GM21367 (cell line): ENCODE measurements around the gene SCGN.

ENCODE experiments used
- ATAC-seq: cut with Tn5 transposase; IDR thresholded peaks from one replicate; pipeline ENCODE4 v1.9.1; 2021; ENCODE audit not compliant: unreplicated experiment

SCGN gene

DNA sequence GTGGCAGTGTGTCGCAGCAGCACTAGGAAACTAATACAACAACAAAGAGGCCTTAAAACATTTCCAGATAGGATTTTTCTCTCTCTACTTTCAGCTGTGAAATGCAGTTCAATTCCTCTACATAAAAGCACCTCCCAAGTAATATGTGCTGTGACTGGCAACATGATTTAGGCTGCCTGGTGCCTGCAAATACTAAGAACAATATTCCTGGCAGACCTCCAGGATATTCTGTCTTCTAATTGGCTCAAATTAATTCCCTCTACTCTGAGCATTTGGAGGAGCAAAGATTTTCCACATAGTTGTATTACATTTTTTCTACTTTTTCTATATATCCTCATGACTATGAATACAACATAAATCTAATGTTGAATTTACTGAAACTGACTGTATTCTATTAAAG, 33.2 kb downstream of the SCGN start:
- no peak for ATAC-seq

DNA sequence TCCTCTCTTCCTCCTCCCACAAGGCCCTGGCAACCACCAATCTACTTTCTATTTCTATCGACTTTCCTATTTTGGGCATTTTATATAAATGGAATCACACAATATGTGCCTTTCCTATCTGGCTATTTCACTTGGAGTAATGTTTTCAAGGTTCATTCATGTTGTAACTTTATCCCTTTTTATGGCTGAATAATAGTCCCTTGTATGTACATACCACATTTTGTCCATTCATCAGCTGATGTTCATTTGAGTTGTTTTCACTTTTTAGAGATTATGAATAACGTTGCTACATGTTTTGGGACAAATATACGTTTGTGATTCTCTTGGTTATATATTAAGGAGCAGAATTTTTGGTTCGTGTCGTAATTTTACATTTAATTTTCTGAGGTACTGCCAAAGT, 33.9 kb downstream of the SCGN start:
- ATAC-seq, result no peak

DNA sequence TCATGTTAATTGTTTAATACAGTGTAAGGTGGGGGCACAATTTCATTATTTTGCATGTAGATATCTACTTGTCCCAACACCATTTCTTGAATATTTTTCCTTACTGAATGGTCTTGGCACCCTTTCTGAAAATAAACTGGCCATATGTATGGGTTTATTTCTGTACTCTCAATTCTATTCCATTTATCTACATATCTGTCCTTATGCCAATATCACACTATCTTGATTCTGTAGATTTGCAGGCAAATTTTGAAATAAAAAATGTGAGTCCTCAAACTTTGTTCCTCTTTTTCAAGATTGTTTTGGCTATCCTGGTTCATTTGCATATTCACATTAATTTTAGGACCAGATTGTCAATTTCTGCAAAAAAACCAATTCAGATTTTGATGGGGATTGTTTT, 34.8 kb downstream of the SCGN start:
- ATAC-seq, result no peak

DNA sequence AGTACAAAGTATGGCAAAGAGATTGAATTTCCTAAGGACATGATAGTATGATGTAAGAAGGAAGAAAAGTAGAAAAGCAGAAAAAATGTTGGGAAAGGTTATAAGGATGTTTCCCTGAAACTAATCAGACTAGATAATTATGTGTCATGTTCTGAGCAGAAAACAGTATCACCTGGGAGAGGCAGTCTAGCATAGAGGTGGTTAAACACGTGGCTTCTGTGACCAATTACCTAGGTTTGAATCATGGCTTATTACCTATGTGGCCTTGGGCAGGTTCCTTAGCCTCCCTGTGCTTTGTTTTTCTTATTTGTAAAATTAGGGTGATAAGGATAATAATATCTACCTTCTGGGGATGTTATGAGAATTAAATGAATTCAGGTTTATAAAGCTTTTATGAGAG, 38.0 kb downstream of the SCGN start:
- no peak for ATAC-seq

DNA sequence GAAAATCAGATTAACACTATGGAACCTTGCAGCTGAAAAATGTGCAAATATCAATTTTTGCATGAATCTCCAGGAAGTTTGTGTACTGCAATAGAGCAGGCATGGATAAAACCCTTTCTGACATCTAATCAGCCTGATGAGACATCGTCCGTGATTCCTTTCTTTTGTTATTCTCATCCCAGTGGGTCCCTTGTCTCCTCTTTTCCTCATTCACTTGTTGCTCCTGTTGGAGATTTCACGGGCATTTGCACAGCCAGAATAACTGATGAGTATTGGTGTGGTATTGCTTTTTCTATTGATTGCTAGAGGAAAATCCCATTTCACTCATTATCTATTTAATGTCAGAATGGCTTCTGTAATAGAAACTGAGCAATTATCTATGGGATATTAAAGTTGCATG, 39.9 kb downstream of the SCGN start:
- no peak for ATAC-seq

DNA sequence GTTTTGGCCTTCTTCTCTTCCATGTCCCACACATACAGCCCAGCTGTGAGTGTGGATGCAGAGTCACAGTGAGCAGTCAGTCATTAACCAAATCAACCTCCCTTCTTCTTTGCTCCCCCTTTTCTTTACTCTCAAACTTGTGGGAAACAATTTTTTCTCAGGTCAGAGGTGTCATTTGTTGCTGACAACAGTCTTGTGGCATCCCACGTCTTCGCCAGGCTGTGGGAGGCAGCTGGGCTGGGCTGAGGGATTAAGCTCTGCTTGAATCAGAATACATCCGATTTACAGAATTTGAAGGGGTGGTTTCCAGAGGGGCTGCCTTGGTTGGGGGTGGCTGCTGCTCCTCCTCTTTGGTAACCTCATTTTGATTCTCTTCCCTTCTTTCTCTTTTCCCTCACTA, 40.5 kb downstream of the SCGN start:
- no peak for ATAC-seq

DNA sequence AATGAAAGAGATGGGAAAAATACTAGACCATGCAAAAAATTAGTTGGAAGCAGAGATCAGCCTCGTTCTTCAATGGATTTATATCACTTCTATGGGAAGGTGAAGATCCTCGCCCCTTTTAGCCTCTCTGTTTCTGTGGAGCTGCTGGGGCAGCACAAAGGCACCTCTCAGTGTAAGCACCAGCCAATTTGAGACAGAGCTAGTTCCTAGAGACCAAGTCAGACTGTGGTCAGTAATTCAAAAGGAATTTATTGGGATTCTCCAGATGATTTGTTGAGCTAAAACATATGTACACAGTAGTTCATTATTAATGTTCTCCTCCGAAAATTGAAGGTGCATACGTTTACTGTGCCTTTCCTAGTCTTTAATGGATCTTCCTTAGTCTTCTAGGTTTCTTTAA, 42.4 kb downstream of the SCGN start:
- no peak for ATAC-seq

DNA sequence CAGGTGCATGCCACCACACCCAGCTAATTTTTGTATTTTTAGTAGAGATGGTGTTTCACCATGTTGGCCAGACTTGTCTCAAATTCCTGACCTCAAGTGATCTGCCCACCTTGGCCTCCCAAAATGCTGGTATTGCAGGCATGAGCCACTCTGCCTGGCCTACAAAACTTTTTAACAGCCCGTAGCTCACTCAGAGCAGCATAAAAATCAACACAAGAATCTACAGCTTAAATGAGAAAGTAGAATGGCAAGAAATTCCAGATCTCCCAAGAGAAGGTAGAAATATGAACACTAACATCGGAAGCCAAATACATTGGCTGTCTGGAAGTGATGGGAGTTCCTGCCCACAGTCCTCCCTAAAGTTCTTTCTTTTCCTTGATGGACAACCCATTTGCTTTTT, 43.7 kb downstream of the SCGN start:
- ATAC-seq, result no peak

DNA sequence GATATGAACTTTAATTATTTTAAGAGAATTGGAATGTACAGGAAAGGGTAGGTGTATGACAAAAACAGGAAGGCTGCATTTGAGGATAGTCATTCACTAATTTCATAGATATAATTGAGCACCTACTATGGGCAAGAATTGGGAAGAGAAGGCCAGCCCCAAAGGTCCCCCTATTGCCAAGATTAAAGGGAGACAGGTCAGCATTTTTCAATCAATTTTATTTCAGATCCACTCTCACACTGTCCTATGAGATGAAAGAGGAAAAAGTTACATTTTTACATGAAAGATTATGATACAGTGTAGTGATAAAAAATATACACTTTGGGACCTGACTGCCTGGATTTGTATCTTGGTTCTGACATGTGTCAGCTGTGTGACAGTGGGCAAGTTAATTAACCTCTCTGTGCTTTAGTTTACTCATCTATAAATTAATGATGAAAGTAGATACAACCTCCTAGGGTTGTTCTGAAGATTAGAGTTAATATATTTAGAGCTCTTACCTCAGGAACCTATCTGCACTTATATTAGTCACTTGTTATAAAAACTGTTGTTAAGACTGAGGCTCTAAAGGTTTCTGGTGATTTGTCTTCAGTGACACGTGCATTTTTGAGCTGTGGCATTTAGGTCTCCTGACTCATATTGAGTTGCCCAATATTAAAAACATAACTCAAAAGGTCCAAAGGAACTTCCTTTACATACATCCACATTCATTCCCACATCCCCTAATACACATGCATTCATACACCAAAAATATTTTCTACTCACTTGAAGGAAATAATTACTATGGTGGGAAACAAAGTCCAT, 45.7 kb downstream of the SCGN start:
- no peak for ATAC-seq

DNA sequence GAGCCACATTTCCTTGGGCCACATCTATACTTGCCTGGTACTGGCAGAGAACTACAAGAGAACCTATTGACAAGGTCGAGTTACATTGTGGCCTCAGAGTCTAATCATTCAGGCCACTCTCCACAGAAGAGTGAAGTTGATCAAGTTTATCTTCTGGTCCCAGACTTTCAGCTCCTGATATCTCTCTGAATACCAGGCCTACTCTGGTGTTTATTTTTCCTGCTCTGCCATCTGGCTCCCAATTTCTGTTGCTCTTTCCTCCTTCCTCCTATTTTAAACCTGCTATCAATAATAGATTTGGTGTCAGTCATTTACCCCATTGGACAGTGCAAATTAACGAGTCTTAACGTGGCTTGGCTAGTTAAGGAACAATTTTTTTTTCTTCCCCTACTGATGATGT, 46.6 kb downstream of the SCGN start:
- no peak for ATAC-seq

DNA sequence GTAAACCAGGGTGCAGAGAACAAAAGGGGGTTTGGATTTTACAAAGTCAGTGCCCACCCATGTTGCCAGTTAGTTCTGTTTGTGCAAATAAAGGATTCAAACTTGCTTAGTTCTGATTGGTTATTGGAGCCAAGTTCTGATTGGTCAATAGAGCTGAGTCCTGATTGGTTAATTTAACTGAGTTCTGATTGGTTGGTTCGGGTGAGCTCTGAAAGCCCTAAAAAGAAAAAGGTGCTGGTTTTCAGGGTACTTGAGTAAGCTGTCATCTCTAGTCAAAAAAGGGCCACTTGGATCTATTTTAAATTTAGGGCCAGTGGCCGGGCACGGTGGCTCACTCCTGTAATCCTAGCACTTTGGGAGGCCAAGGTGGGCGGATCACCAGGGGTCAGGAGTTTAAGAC, 47.6 kb downstream of the SCGN start:
- no peak for ATAC-seq

DNA sequence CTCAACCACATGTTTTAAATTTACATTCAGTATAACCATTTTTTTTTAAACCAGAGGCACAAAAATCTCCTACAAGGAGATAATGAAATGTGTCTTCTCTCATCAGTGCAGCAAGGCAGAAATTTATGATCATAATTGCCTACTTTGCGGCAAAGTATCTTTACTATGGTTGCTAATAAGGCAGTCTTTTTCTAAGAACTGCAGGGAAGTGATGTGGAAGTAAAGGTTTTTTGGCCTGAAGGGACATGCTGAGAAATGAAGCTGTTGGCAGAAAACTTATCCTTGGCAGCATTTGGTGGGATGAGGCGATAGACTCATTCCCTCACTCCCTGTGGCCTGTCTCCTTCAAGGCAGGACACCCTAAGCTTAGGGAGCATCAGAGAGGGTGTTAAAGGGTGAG, 48.7 kb downstream of the SCGN start:
- no peak for ATAC-seq

DNA sequence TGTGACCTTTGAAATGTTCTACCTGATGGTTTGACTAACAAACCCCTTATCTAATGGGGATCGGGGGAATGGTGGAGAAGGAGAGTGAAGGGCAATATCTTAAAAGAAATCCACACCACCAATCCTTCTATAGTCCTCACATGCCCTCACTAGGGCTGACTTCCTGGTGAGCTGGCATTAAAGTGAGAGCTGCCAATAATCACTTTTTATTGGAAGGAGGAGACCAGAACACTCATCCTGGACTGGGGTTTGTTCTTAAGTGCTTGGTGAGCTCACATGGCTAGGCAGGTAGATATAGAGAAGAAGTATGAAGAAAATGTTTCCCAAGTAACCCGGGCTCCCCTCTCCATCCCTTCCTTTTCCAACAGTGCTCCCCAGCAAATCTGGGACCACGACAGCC, 49.8 kb downstream of the SCGN start:
- no peak for ATAC-seq

DNA sequence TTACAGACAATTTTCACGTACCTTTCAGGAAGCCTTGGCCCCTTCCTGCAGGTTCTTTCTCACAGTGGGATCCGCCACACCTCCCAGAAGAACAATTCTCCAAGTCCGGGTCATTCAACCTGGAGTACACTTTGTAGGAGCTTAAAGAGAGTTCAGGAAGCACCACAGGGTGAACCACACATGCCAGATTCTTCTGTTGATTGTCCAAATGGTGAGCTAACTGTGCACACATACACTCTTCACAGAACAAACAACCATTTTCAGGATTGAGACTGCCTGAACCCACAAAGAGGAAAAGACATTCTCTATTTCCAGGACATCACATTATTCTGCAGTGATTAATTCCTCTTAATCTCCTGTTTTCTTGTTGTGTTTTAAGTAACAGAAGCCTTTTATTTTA, 51.0 kb downstream of the SCGN start:
- no peak for ATAC-seq

DNA sequence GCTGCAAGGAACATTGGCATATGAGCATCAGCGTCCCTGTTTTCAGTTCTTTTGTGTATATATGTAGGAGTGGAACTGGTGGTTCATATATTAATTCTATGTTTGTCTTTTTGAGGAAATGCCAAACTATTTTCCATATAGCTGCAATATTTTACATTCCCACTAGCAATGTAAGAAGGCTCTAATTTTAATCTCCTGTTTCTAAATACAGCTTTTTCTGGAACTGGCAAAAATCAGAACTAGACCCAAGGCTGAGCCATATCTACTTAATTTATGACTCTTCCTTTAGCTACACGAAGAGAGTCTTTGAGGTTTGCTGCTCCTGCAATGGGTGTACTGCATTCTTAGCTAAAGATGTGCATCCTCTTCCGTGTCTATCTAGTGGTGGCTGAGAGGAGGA, 52.0 kb downstream of the SCGN start:
- no peak for ATAC-seq

DNA sequence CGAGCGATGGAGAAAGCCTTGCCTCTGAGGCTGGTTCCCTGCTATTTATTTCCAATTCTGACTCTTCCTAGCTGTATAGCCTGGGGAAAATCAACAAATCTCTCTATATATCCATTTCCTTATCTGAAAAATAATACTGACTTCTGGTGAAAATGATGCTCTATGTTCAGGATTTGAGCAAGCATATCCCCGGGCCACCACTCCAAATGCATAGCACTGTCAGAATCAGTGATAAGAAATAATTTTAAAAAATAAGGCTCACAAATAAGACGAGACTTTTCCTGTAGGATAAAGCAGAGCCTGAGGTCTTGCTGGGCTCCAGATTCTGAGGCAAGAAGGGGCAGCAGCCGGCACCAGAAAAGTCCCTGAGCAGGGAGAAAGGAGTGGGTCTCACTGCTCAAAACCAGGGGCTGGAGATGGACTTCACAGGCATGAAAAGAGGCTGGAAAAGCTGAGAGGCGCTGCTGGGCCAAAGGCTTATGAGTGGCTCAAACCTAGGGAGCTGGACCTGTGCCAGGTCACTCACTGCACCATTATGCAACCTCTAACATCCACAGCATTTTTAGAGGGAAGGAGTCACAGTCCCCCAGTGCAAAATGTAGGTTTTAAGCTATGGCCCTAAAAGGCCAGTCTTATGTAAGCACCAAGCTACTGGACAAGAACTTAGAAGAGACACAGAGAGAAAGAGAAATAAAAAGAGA, 54.4 kb downstream of the SCGN start:
- no peak for ATAC-seq

DNA sequence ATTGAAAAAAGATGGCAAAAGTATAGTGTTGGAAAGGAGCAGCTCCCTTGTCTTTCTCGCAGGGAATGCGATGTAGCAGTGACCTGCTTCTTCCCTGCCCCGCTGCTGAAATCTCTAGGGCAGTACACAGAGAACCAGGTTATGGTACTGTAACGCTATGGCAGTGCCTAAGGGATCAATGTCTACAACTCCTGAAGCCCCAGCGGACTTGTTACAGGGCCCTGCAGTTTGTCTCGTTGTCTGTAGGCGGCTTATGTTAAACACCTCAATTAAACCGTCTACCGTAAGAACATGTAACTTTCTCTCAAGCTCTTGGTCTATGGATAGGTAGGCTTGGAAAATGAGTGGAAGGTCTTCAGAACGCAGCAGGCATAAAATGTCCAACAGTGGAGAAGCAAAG, 57.7 kb downstream of the SCGN start:
- ATAC-seq, result no peak

DNA sequence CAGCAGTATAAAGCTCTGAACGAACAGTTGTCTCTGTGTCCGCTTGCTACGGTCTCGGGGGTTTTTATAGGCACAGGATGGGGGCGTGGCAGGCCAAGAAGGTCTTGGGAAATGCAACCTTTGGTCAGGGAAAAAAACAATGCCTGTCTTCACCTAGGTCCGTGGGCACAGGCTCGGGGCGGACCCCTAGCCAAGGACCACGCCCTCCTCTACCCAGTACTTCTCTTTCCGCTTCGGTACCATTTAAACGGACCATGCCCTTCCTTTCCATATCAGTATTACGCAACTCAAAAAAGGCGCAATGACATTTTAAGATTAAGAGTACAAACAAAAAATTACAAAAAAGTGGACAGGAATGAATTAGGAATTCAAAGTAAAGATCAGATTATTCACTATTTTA, 58.3 kb downstream of the SCGN start:
- no peak for ATAC-seq

DNA sequence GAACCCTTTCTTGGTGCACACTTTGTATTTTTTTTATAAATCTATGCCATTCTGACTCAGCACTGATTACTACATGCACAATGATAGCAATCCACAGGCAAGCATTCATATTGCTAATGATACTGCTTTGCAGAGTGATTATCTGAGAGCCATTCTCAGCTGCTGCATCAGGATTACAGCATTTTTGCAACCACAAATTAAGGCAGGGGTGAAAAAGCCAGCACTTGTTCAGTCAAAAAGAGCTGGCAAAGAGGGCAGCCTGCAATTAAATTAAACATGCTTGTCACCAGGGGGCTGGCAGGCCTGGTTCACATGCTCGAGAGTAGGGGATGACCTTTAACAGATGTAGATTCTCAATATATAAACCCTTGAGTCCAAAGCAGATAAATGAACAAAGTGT, 61.8 kb downstream of the SCGN start:
- no peak for ATAC-seq

DNA sequence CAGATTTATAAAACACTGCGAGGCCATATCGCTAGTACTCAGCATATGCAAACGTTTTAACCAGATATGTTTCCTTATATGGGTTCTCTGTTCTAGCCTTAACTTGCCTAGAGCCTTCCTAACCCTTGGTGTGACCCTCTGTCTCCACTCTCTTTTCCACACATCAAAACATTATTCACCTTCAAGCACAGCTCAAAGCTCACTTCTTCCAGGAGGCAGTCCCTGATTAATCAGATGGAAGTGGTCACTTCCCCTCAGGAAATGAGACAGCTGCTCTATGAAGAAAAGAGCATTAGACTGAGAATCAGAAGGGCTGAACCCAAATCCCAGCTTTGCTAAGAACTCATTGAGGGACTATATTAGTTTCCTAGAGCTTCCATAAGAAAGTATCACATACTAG, 62.8 kb downstream of the SCGN start:
- ATAC-seq, result no peak

DNA sequence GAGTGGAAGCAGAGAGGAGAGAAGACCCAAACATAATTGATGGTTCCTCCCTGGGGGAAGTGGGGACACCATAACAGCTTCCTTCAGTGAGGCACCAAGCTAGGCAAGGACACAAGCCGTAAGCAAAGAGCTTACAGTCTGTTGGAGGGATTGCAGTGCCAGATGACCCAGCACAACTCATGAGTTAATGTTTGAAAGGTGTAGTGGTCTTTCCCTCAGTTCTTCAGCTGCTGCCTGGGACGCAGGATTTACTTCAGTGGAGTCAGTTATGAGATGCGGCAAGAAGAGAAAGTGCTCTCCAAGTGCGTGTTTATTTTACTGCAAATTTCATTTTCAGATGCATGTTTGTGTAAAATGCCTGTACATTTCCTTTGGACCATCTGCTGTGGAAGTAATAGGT, 63.8 kb downstream of the SCGN start:
- ATAC-seq, result no peak

DNA sequence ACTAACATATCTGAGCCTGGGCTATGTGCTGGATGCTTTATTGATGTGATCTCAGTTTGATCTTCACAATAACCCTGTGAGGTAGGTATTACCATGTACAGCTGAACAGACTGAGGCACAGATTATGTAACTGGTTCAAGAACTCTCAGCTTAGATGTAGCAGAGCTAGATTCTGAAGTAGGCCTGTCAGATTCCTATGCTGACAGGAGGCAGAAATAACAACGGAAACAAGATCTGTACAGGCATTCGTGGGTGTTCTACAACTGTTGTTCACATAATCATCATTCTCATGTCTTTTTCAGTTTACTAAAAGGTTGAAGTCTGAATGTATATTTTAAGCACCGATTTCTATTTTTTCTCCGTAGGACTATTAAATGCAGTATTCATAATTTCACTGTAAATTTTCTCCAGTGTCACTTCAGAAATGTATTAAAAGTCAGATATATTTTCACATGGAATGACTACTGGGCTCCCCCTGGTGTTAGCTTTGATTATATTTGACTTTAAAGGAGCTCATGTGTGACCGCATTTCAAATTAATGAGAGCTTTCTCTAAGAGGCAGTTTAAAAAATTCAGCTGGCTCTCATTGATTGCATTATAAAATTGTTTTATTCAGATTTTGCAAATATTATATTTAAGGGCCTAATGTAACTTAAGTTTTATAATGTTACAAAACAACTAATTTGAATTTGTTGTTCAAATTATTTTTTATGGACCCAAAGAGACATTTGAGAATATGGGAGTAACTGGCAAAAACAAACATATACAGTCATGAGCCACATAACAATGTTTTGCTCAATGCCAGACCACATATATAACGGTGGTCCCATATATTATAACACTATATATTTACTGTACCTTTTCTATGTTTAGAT, 66.1 kb downstream of the SCGN start:
- ATAC-seq, result no peak
